Measurements from ENCODE around the gene CDC42SE1. TPM values are rescaled to one million over a fixed set of nuclear protein-coding genes. Genes with fewer than 3 reads are reported as not detected.

CDC42SE1 gene
- total RNA-seq, 1 donor from 2014 or later = 127 TPM

DNA sequence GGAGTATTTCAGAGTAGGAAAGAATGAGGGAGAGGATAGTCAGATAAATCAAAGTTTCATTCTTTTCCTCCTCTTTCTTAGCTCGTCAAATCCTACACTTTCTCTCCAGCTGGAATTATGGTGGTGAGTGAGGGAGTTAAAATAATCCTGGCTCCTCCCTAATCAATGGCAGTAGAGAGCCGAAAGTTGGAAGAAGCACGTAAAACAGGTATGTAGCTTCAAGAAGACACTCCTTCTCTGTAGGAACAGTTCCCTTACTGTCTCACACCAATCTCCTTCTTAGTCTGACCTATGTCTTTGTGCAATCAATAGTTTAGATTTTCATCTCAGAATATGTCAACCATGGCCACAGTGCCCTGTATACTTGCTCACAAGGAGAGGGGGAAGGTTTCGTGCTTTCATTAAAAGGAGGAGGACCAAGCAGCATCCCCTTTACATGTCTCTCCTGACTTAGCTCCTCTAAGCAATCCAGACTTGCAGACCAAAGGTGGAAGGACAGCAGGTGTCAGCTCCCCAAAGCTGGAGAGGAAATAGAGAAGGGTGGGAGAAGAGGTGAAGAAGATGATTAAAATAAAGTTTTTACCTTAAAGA, 53.6 kb downstream of the CDC42SE1 start:
- Mint-ChIP-seq H3K27me3 (ENCODE audit: unreplicated experiment) (peaks cover 10% of the 10 kb centered on the region), H3K4me3 (ENCODE audit: unreplicated experiment) (peak overlapping the region; percentile 99), H3K4me1 (ENCODE audit: low read depth, unreplicated experiment) (peaks cover 32% of the 10 kb centered on the region), H3K36me3 (ENCODE audit: unreplicated experiment) (peaks cover 5% of the 10 kb centered on the region), H3K9me3 (ENCODE audit: unreplicated experiment) (peaks cover 9% of the 10 kb centered on the region), H3K27ac (ENCODE audit: unreplicated experiment) (peak overlapping the region; percentile 99)
- DNase-seq = no peak
- TF ChIP-seq, protein P1, sequence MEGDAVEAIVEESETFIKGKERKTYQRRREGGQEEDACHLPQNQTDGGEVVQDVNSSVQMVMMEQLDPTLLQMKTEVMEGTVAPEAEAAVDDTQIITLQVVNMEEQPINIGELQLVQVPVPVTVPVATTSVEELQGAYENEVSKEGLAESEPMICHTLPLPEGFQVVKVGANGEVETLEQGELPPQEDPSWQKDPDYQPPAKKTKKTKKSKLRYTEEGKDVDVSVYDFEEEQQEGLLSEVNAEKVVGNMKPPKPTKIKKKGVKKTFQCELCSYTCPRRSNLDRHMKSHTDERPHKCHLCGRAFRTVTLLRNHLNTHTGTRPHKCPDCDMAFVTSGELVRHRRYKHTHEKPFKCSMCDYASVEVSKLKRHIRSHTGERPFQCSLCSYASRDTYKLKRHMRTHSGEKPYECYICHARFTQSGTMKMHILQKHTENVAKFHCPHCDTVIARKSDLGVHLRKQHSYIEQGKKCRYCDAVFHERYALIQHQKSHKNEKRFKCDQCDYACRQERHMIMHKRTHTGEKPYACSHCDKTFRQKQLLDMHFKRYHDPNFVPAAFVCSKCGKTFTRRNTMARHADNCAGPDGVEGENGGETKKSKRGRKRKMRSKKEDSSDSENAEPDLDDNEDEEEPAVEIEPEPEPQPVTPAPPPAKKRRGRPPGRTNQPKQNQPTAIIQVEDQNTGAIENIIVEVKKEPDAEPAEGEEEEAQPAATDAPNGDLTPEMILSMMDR (IDR thresholded peaks at IDR 0.05; ENCODE audit: partially characterized antibody, unreplicated experiment) = no peak

DNA sequence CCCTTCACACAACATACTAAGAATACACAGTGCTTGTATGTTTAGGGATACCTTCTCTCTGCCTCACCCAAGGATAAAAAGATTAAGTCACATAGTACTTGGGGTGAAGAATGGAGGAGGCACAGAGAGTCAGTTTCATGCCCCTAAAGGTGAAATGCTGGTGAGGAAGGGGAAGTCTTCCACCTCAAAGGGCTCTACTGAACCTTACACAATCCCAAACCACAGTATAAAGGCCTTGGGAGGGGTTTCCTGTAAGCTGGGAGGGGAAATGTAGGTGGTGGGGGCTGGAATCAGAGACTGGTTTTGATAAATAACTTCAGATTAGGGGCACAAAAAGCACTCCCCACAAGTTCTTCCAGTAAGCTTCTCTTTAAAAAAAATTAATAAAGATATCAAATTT, 56.2 kb downstream of the CDC42SE1 start:
- DNase-seq = no peak
- H3K4me3 Mint-ChIP-seq (ENCODE audit: unreplicated experiment) = no peak overlapping the region
- no peak overlapping the region for H3K27ac Mint-ChIP-seq (ENCODE audit: unreplicated experiment)
- H3K27me3 Mint-ChIP-seq (ENCODE audit: unreplicated experiment) = peaks cover 8% of the 10 kb centered on the region
- TF ChIP-seq, protein P1 (IDR thresholded peaks at IDR 0.05; ENCODE audit: partially characterized antibody, unreplicated experiment) = no peak
- peaks cover 5% of the 10 kb centered on the region for H3K36me3 Mint-ChIP-seq (ENCODE audit: unreplicated experiment)
- peaks cover 9% of the 10 kb centered on the region for H3K9me3 Mint-ChIP-seq (ENCODE audit: unreplicated experiment)
- peaks cover 27% of the 10 kb centered on the region for H3K4me1 Mint-ChIP-seq (ENCODE audit: low read depth, unreplicated experiment)

DNA sequence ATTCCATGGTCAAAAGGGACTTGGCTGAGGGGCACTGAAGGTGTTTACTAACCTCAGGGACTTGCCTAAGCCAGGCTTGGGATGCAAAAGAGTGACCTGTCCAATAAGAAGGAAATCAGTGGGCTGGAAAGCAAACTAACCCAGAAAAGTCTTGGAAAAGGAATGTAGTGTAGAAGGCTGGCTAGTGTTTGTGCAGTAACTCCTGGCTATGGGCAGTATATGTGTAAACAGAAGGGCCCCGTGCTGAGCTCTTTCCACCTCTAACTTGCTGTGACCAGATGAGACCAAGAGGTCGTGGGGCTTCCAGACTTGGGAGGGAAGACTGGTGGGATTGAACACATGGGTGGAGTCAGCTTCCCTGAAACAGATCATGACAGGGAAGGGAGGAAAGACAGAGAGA, 56.8 kb downstream of the CDC42SE1 start:
- Mint-ChIP-seq H3K36me3 (ENCODE audit: unreplicated experiment) (peaks cover 5% of the 10 kb centered on the region), H3K27me3 (ENCODE audit: unreplicated experiment) (peaks cover 6% of the 10 kb centered on the region), H3K4me3 (ENCODE audit: unreplicated experiment) (peak overlapping the region; percentile 49), H3K27ac (ENCODE audit: unreplicated experiment) (no peak overlapping the region), H3K4me1 (ENCODE audit: low read depth, unreplicated experiment) (peaks cover 23% of the 10 kb centered on the region), H3K9me3 (ENCODE audit: unreplicated experiment) (peaks cover 9% of the 10 kb centered on the region)
- no peak for DNase-seq
- TF ChIP-seq, protein P1 (IDR thresholded peaks at IDR 0.05; ENCODE audit: partially characterized antibody, unreplicated experiment) = no peak

DNA sequence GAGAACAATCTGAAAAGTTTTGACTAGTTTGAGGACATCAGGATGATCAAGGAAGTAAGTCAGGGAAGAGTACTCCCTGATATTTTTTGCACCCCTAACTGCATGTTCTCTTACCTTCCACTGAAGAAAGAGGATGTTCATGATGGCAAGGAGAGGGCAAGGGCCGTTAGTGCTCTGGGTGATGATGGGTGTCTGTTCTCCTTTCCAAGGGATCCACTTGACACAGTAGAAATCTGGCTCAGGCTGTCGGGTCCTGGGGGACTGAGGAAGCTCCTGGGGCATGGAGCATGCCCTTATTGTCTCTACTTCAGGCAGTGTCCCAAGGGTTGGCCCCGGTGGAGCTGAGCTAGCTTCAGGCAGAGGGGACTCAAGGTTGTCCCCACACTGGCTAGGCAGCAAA, 57.4 kb downstream of the CDC42SE1 start:
- H3K36me3 Mint-ChIP-seq (ENCODE audit: unreplicated experiment) = peaks cover 5% of the 10 kb centered on the region
- H3K4me3 Mint-ChIP-seq (ENCODE audit: unreplicated experiment) = no peak overlapping the region
- no peak for DNase-seq
- H3K27ac Mint-ChIP-seq (ENCODE audit: unreplicated experiment) = no peak overlapping the region
- H3K4me1 Mint-ChIP-seq (ENCODE audit: low read depth, unreplicated experiment) = peaks cover 18% of the 10 kb centered on the region
- H3K9me3 Mint-ChIP-seq (ENCODE audit: unreplicated experiment) = peaks cover 5% of the 10 kb centered on the region
- TF ChIP-seq, protein P1 (IDR thresholded peaks at IDR 0.05; ENCODE audit: partially characterized antibody, unreplicated experiment) = no peak
- peaks cover 6% of the 10 kb centered on the region for H3K27me3 Mint-ChIP-seq (ENCODE audit: unreplicated experiment)

DNA sequence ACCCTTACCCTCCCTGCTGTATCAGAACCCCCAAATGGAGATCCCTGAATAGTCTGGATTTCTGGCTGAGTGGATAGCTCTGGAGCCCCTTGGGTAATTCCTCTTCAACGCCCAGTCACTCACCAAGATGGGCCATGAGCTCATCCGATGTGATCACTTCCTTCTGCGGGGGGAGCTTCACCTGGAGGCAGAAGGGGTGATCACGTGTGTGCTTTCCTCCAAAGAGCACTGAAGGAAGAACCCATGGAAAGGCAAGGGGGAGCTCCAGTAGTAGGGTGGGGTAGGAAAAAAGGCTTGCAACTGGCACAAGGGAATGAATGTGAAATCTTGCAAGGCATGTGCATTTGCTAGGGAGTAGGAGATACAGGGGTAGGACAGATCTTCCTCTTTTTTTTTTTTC, 57.8 kb downstream of the CDC42SE1 start:
- peaks cover 6% of the 10 kb centered on the region for H3K27me3 Mint-ChIP-seq (ENCODE audit: unreplicated experiment)
- peaks cover 2% of the 10 kb centered on the region for H3K9me3 Mint-ChIP-seq (ENCODE audit: unreplicated experiment)
- DNase-seq = no peak
- peaks cover 15% of the 10 kb centered on the region for H3K4me1 Mint-ChIP-seq (ENCODE audit: low read depth, unreplicated experiment)
- TF ChIP-seq, protein P1 (IDR thresholded peaks at IDR 0.05; ENCODE audit: partially characterized antibody, unreplicated experiment) = no peak
- no peak overlapping the region for H3K27ac Mint-ChIP-seq (ENCODE audit: unreplicated experiment)
- H3K36me3 Mint-ChIP-seq (ENCODE audit: unreplicated experiment) = peaks cover 5% of the 10 kb centered on the region
- no peak overlapping the region for H3K4me3 Mint-ChIP-seq (ENCODE audit: unreplicated experiment)

Other genes starting within 250 kb of the CDC42SE1 start
- 39.1 TPM for gene ARNT, start 183.0 kb downstream of the CDC42SE1 start, total RNA-seq (ENCODE audit: unreplicated experiment)
- gene CTXND2, start 172.5 kb downstream of the CDC42SE1 start, total RNA-seq (ENCODE audit: unreplicated experiment) = not detected
- gene SETDB1, start 133.3 kb downstream of the CDC42SE1 start, total RNA-seq (ENCODE audit: unreplicated experiment) = 57.0 TPM
- gene CERS2, start 84.8 kb downstream of the CDC42SE1 start, total RNA-seq (ENCODE audit: unreplicated experiment) = 94.2 TPM
- gene ANXA9, start 77.3 kb downstream of the CDC42SE1 start, total RNA-seq (ENCODE audit: unreplicated experiment) = not detected
- gene MINDY1, start 52.7 kb downstream of the CDC42SE1 start, total RNA-seq (ENCODE audit: unreplicated experiment) = 26.2 TPM
- gene PRUNE1, start 51.2 kb downstream of the CDC42SE1 start, total RNA-seq (ENCODE audit: unreplicated experiment) = 14.9 TPM
- 1.4 TPM for gene BNIPL, start 23.0 kb downstream of the CDC42SE1 start, total RNA-seq (ENCODE audit: unreplicated experiment)
- gene C1orf56, start 11.9 kb downstream of the CDC42SE1 start, total RNA-seq (ENCODE audit: unreplicated experiment) = 1.8 TPM
- 504 TPM for gene MLLT11, start 775 bp upstream of the CDC42SE1 start, total RNA-seq (ENCODE audit: unreplicated experiment)
- gene GABPB2, start 11.1 kb upstream of the CDC42SE1 start, total RNA-seq (ENCODE audit: unreplicated experiment) = 5.4 TPM
- gene SEMA6C, start 87.0 kb upstream of the CDC42SE1 start, total RNA-seq (ENCODE audit: unreplicated experiment) = 119 TPM
- gene TNFAIP8L2, start 97.0 kb upstream of the CDC42SE1 start, total RNA-seq (ENCODE audit: unreplicated experiment) = not detected
- gene LYSMD1, start 106.3 kb upstream of the CDC42SE1 start, total RNA-seq (ENCODE audit: unreplicated experiment) = 21.9 TPM
- gene SCNM1, start 106.5 kb upstream of the CDC42SE1 start, total RNA-seq (ENCODE audit: unreplicated experiment) = 44.2 TPM
- gene TMOD4, start 116.4 kb upstream of the CDC42SE1 start, total RNA-seq (ENCODE audit: unreplicated experiment) = 0.76 TPM
- gene VPS72, start 130.6 kb upstream of the CDC42SE1 start, total RNA-seq (ENCODE audit: unreplicated experiment) = 125 TPM
- gene PIP5K1A, start 138.9 kb upstream of the CDC42SE1 start, total RNA-seq (ENCODE audit: unreplicated experiment) = 79.4 TPM
- 250 TPM for gene PSMD4, start 195.1 kb upstream of the CDC42SE1 start, total RNA-seq (ENCODE audit: unreplicated experiment)
- gene ZNF687, start 222.7 kb upstream of the CDC42SE1 start, total RNA-seq (ENCODE audit: unreplicated experiment) = 34.4 TPM

All from glutamatergic neuron (in vitro differentiated cells).